Effector memory CD8-positive, alpha-beta T cell (primary cell): Measurements from ENCODE around the gene MACIR.

Experiments
- ATAC-seq: fragments of 150-1000 bp; cut with Tn5 transposase; replicated peaks from 2 replicates; pipeline ENCODE4 v1.10.0; 2021; ENCODE audit warnings: mild to moderate bottlenecking, moderate library complexity
- DNase-seq, 3 experiments: peaks; one replicate each; pipeline ENCODE4 v3.0.0; 2021
- H3K27ac Mint-ChIP-seq, 2 donors: one replicate each; pipeline ENCODE4 v1.8.0; 2022; ENCODE audit warnings: mild to moderate bottlenecking in 2 of 2, mixed read lengths in 2 of 2, moderate library complexity in 2 of 2
- H3K27me3 Mint-ChIP-seq, 2 donors: one replicate each; pipeline ENCODE4 v1.8.0; 2022; ENCODE audit warnings: mixed read lengths in 2 of 2
- H3K36me3 Mint-ChIP-seq: one replicate; pipeline ENCODE4 v1.8.0; 2022; ENCODE audit warnings: mild to moderate bottlenecking, moderate library complexity, mixed read lengths; ENCODE audit not compliant: insufficient read depth
- H3K4me1 Mint-ChIP-seq, 2 donors: one replicate each; pipeline ENCODE4 v1.8.0; 2022; ENCODE audit warnings: low read depth in 2 of 2, mixed read lengths in 2 of 2
- H3K4me3 Mint-ChIP-seq, 2 donors: one replicate each; pipeline ENCODE4 v1.8.0; 2022; ENCODE audit warnings: mild to moderate bottlenecking in 2 of 2, mixed read lengths in 2 of 2, moderate library complexity in 2 of 2
- H3K9me3 Mint-ChIP-seq, 2 donors: one replicate each; pipeline ENCODE4 v1.8.0; 2022; ENCODE audit warnings: mixed read lengths in 2 of 2

The MACIR gene

DNA sequence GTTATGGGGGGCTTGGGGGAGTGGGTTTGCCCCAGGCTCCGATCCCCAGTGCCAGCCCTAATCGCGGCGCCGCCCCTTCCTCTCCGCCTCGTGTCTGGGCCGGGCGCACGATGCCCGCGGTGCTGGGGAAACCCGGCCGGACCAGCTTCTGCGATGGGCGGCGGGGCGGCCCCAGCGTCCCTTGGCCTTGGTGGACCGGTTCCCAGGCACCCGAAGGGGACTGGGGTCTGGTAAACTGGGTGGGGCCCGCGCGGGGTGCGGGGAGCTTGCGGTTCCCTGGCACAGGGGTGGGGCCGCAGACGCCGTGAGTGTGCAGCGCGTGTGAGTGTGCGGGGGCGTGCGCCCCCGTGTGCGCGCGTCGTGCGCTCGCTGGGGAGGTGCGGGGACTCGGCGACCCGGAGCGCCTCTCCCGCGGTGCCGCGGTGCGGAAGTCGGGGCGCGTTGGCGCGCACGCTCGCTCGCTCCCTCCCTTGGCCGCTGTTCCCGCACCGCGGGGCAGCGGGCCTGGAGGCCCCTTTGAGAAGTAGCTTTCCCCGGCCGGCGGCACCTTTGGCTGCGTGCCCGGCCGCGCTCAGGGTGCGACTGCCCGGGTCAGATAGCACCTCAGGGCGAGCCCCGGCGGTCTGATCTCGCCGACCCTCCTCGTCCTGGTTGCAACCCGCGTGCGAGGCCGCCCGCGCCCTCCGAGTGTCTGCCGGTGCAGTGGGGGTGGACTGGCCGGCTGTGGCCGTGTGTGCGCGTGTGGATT, 568 bp downstream of the MACIR start:
- Mint-ChIP-seq H3K4me1 (peaks cover 10 to 15% of the 10 kb centered on the region in 2 donors), H3K27ac (peak overlapping the region; percentile 12 to 92), H3K9me3 (no peaks in the 10 kb centered on the region), H3K27me3 (peaks cover 7 to 21% of the 10 kb centered on the region in 2 donors), H3K36me3 (peaks cover 4% of the 10 kb centered on the region), H3K4me3 (peak overlapping the region; percentile 81 to 86)
- DNase-seq (peak; percentile 45 to 54 (median 52)), ATAC-seq (peak; percentile 57)

DNA sequence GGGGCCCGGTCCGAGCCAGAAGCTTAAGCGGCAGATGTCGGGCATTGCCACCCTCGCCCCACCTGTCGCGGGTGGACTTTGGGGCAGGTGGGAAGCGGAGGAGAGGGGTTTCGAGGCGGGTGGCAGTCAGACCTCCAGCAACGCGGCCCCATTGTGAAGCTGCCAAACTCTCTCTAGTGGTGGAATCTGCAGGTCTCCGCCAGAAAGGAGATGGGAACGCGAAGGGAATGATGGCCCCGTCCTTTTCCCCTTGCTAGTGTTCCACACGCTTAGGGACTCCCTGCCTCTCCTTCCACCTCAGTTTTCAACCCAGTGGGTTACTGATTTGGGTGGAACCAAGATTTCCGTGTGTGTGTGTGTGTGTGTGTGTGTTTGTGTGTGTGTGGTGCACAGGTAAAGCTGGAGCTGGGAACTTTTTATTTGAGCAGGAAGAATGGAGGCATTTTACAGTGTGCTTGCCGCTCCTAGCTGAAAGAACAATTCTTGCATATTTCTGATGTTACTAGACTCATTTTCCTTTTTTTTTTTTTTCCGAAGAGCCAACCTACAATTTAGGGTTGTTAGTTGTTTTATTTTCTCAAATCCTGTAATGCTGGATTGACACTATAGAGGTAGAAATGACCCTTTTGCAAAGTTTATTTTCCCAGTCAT, 1.3 kb downstream of the MACIR start:
- ATAC-seq (no peak), DNase-seq (peak in 2 of 3 experiments; percentile 4)
- peaks cover 4% of the 10 kb centered on the region for H3K36me3 Mint-ChIP-seq
- peaks cover 3 to 17% of the 10 kb centered on the region in 2 donors for H3K27me3 Mint-ChIP-seq
- H3K4me1 Mint-ChIP-seq, result peaks cover 10 to 15% of the 10 kb centered on the region in 2 donors
- H3K9me3 Mint-ChIP-seq, result no peaks in the 10 kb centered on the region
- peak overlapping the region; percentile 12 to 92 for H3K27ac Mint-ChIP-seq
- H3K4me3 Mint-ChIP-seq, result peak overlapping the region; percentile 81 to 86

DNA sequence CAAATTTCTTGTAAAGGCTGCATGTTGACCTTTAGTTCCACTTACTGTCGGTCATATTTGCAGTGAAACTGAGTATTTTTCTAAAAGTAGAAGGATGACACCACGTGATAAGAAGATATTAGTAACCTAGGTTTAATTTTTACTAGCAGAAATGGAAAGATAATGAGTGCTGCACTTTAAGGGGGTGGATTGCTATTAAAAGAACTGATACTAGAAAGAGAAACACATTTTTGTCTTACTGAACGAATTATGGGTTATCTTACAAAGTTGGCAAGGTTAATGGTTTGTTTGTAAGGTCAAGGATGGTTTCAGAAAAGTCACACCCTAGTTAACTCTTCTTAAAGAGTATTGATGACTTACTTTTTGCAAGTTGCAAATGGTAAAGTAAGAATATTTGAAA, 2.4 kb downstream of the MACIR start:
- Mint-ChIP-seq H3K4me3 (peak overlapping the region in 1 of 2 donors; percentile 86), H3K9me3 (no peaks in the 10 kb centered on the region), H3K27me3 (peaks cover 0 to 5% of the 10 kb centered on the region in 2 donors), H3K27ac (no peak overlapping the region), H3K4me1 (peaks cover 10 to 15% of the 10 kb centered on the region in 2 donors), H3K36me3 (peaks cover 4% of the 10 kb centered on the region)
- DNase-seq (no peak), ATAC-seq (no peak)

DNA sequence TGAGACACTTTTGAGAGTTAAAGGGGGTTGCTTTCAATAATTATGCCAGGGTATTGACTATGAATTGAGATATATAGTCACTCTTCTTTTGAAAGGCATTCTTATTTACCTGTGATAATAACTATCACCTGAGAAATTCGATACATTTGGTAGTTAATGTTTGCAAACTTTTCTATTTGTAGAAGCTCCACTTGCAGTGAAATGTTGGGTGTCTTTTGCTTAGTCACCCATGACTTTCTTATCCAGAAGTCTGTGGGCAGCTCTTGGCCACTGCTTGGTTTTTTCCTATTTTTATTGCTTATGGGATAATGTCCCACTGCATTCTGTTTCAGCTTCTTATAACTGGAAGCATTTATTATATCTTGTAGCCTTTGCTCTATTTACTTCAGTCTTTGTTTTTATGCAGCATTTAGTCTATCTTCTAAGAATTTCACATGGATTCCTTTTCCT, 3.9 kb downstream of the MACIR start:
- no peak overlapping the region for H3K27ac Mint-ChIP-seq
- no peaks in the 10 kb centered on the region for H3K9me3 Mint-ChIP-seq
- peaks cover 4% of the 10 kb centered on the region for H3K36me3 Mint-ChIP-seq
- no peak for ATAC-seq
- no peak for DNase-seq
- no peak overlapping the region for H3K4me3 Mint-ChIP-seq
- peaks cover 10 to 15% of the 10 kb centered on the region in 2 donors for H3K4me1 Mint-ChIP-seq
- no peaks in the 10 kb centered on the region for H3K27me3 Mint-ChIP-seq

DNA sequence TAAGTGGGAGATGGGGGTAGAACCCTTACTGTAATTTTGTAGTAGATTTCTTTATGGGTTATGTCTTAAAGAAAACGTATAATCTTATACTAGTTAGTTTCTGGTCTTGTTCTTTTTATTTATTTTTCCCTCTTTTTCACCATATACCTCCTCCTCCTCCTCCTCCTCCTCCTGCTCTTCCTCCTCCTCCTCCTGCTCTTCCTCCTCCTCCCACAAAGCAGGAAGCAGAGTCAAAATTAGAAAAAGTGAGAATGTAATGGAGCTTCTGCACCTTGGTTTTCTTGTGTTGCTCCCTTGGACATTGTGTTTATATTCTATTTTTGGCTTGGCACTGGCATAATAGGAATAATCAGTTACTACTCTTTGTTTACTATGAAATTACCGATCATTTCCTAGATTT, 4.5 kb downstream of the MACIR start:
- Mint-ChIP-seq H3K4me1 (peaks cover 10 to 15% of the 10 kb centered on the region in 2 donors), H3K9me3 (no peaks in the 10 kb centered on the region), H3K4me3 (no peak overlapping the region), H3K27ac (no peak overlapping the region), H3K27me3 (no peaks in the 10 kb centered on the region), H3K36me3 (peaks cover 4% of the 10 kb centered on the region)
- DNase-seq, result no peak
- ATAC-seq, result no peak

DNA sequence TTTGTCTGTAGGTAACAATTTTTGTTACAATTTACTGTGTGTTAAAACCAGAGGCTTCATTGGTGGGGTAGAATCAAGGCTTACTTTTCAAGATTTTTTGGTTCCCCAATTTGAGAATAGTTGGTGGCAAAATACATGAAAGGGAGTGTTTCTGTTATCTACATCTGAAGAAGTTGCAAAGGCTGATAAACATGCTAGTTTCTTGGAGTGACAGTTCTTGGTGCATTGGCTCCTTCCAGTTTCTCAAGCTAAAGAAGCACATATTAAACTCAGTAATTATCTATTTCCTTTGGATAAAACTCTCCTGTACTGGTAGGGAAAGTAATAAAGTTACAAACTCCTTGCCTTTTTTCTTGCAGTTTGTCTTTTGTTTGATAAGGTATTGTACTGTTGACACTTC, 5.9 kb downstream of the MACIR start:
- DNase-seq, result no peak
- peaks cover 1% of the 10 kb centered on the region for H3K36me3 Mint-ChIP-seq
- no peak for ATAC-seq

DNA sequence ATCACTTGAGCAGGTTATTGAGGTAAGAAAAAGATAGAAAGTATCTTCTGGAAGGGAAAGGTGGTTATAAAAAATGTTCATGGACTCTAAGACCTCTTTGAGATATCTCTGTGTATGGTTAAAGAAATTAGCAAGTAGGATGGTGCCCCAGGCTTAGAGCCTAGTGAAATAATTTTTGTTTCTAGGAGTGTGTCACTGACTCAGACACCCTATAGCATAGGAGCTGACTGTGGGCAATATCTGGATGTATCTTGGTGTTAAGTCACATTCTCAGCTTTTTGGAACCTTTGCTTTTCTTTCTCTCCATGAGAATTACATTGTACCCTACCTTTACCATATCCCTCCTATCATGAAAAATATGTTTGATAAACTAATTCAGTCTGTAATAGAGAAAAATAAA, 12.0 kb downstream of the MACIR start:
- ATAC-seq (no peak), DNase-seq (no peak)
- Mint-ChIP-seq H3K27ac (peak overlapping the region in 1 of 2 donors; percentile 47), H3K36me3 (peaks cover 3% of the 10 kb centered on the region), H3K9me3 (no peaks in the 10 kb centered on the region), H3K4me3 (no peak overlapping the region), H3K4me1 (peaks cover 2 to 18% of the 10 kb centered on the region in 2 donors), H3K27me3 (no peaks in the 10 kb centered on the region)

More for the DNA sequence above, 5.9 kb downstream of the MACIR start:
- Mint-ChIP-seq H3K9me3 (no peaks in the 10 kb centered on the region), H3K4me3 (no peak overlapping the region), H3K27ac (no peak overlapping the region), H3K4me1 (peaks cover 10 to 14% of the 10 kb centered on the region in 2 donors), H3K27me3 (no peaks in the 10 kb centered on the region)

DNA sequence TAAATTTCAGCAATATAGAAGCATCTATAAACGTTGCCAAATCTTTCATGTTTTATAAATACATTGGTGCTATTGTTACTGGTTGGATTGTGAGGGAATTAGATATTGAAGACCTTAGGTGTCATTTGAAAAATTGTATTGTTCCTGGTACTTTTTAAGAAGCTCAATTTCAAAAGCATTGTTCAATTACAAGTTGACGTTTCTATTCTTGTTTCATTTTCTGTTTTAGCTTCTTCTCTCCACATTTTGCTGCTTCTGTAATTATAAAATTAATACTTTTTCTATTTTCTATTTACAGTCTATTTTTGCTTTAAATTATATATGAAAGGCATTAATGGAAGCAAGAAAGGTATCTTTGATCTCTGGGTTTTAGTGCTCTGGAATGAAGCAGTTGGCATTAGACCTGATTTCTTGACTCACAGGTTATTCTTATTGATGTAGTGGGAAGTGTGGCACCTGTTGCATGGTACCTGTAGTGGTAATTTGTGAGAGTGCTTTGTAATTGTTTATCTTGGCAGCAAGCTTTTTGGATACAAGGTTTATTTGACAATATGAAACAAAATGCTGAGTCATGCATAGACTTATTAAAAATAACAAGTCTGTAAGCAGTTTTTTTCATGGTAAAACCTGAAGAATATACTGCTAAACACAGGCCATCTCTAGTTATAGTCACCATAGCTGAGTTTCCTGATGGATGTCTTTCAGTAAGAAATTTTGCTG, 13.2 kb downstream of the MACIR start:
- no peak for DNase-seq
- H3K4me1 Mint-ChIP-seq, result peaks cover 2 to 18% of the 10 kb centered on the region in 2 donors
- H3K27me3 Mint-ChIP-seq, result no peaks in the 10 kb centered on the region
- H3K27ac Mint-ChIP-seq, result peak overlapping the region; percentile 12 to 49
- peak overlapping the region; percentile 42 to 47 for H3K4me3 Mint-ChIP-seq
- no peak for ATAC-seq
- peaks cover 3% of the 10 kb centered on the region for H3K36me3 Mint-ChIP-seq
- H3K9me3 Mint-ChIP-seq, result no peaks in the 10 kb centered on the region

DNA sequence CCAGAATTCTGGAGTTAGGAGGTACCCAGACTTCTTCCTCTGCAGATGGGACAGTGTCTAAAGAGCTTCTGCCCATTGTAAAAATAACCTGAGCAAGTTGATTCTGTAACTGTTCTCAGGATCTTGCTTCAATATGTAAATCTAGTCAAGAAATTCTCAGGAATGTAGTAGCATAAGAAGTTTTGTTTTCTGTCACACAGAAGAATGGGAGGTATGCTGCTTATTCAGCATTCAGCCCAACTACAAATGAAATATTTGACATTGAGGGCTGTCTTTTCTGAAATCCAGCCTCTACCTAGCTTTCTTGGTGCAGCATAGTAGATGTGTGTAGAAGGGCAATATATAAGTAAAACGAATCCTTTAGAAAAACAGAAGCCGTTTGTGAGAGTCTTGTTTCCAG, 13.8 kb downstream of the MACIR start:
- no peak for DNase-seq
- H3K36me3 Mint-ChIP-seq, result peaks cover 3% of the 10 kb centered on the region
- H3K4me1 Mint-ChIP-seq, result peaks cover 2 to 18% of the 10 kb centered on the region in 2 donors
- no peak overlapping the region for H3K4me3 Mint-ChIP-seq
- no peaks in the 10 kb centered on the region for H3K27me3 Mint-ChIP-seq
- no peak for ATAC-seq
- peak overlapping the region; percentile 12 to 49 for H3K27ac Mint-ChIP-seq
- no peaks in the 10 kb centered on the region for H3K9me3 Mint-ChIP-seq

DNA sequence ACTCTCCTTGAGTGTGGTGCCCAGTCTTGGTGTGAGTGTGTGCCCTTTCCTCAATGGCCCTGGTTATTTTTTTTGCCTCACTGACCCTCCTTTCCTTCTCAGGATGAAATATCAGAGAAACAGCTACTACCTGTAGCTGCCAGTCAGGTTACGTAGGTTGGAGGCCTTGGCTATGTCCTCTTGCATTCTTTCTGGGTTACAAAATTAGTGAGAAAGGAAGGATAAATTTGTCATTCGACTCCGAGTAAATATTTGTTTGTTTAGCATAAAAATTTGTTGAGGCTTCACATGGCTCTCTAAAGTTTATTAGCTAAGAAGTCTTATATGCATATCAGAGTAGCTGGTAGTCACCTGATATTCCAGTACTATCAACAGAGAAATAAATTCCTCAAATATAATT, 15.4 kb downstream of the MACIR start:
- Mint-ChIP-seq H3K27me3 (no peaks in the 10 kb centered on the region), H3K27ac (no peak overlapping the region), H3K36me3 (peaks cover 3% of the 10 kb centered on the region), H3K4me1 (peaks cover 2 to 18% of the 10 kb centered on the region in 2 donors), H3K9me3 (no peaks in the 10 kb centered on the region), H3K4me3 (no peak overlapping the region)
- ATAC-seq (no peak), DNase-seq (no peak)

DNA sequence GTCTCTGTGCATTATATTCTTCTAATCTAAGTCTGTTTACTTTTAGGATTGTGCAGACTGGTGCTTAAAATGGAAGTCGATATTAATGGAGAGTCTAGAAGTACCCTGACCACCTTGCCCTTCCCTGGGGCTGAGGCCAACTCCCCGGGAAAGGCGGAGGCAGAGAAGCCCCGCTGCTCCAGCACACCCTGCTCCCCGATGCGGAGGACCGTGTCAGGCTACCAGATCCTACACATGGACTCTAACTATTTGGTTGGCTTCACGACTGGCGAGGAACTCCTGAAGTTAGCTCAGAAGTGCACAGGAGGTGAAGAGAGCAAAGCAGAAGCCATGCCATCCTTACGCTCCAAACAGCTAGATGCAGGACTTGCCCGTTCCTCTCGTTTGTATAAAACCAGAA, 17.3 kb downstream of the MACIR start:
- H3K9me3 Mint-ChIP-seq, result no peaks in the 10 kb centered on the region
- DNase-seq (no peak), ATAC-seq (no peak)
- no peaks in the 10 kb centered on the region for H3K27me3 Mint-ChIP-seq
- peaks cover under 1% of the 10 kb centered on the region for H3K36me3 Mint-ChIP-seq
- no peak overlapping the region for H3K4me3 Mint-ChIP-seq
- H3K27ac Mint-ChIP-seq, result no peak overlapping the region
- peaks cover 2 to 10% of the 10 kb centered on the region in 2 donors for H3K4me1 Mint-ChIP-seq

DNA sequence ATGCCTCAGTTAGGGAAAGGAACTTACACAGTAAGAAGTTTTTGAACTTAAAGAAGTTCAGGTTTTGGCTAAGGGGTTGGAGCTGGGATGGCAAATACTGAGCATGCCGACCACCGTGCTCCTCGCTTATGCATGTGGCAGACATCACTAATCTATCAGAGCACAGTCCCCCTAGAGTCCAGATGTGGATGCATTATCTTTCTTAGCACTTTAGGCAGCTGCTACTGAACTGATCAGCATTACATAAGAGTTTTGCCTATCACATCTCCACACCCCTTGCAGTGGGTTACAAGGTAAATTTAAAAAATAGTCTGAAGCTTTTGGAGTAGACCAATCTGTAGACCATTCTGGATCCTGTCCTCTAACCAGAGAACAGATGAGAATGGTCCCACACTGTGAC, 22.4 kb downstream of the MACIR start:
- ATAC-seq, result no peak
- H3K4me1 Mint-ChIP-seq, result no peaks in the 10 kb centered on the region

DNA sequence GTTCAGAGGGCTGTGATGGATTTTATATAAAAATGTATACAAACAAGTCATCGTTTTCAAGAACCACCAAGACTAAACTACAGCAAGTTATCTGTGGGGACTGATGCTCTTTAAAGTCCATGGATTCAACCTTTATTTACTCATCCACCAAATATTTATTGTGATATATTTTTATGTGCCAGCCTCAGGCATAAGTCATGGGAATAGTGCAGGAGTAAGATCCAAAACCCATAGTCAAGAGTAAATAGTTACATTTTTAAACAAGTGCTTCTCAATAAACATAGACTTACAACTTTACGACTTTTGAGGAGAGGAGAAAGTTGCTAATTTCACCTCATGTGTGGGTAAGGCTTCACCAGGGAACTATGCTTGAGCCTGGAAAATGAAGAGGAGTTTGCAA, 24.6 kb downstream of the MACIR start:
- no peak overlapping the region for H3K4me3 Mint-ChIP-seq
- DNase-seq (no peak), ATAC-seq (no peak)
- no peaks in the 10 kb centered on the region for H3K4me1 Mint-ChIP-seq
- no peaks in the 10 kb centered on the region for H3K36me3 Mint-ChIP-seq
- no peaks in the 10 kb centered on the region for H3K27me3 Mint-ChIP-seq
- no peak overlapping the region for H3K27ac Mint-ChIP-seq
- H3K9me3 Mint-ChIP-seq, result no peaks in the 10 kb centered on the region

More for the DNA sequence above, 22.4 kb downstream of the MACIR start:
- no peak for DNase-seq
- Mint-ChIP-seq H3K4me3 (no peak overlapping the region), H3K27me3 (no peaks in the 10 kb centered on the region), H3K9me3 (no peaks in the 10 kb centered on the region), H3K27ac (no peak overlapping the region), H3K36me3 (no peaks in the 10 kb centered on the region)
